KBM-7 (cell line): ENCODE measurements around the gene LYPD3.
"Not testable (repeated sequence)": the region's sequence is repeated elsewhere in the genome, so short reads cannot be mapped to it uniquely, and the experiment has no call there.

Experiments
- DNase-seq: peaks from one replicate; pipeline ENCODE4 v3.0.0-alpha.2; 2015
- in situ Hi-C: fragments of 300-500 bp; cut with MboI; formaldehyde crosslinking; loops from 2 replicates; pipeline ENCODE4 v1.14.3; 2020; ENCODE audit warnings: low sequenced_read_pairs, low pct_unique_long_range_greater_than_20kb, mixed read lengths

The LYPD3 gene

GRCh38 chr19:43465468-43466120, at the start of gene LYPD3:
Gene LYPD3, minus strand, starts transcription at chr19:43465608. Its CDS starts 37 bp downstream, at chr19:43465571.
- in situ Hi-C loops = no loop called here
- DNase-seq = no peak

GRCh38 chr19:43512399-43512798, 47.0 kb upstream of the LYPD3 start:
- in situ Hi-C loops = loop anchor here (10.0 kb wide), 1 partner anchor 68 kb away; no protein-coding TSS in a partner anchor
- DNase-seq = not testable (repeated sequence)

DNA sequence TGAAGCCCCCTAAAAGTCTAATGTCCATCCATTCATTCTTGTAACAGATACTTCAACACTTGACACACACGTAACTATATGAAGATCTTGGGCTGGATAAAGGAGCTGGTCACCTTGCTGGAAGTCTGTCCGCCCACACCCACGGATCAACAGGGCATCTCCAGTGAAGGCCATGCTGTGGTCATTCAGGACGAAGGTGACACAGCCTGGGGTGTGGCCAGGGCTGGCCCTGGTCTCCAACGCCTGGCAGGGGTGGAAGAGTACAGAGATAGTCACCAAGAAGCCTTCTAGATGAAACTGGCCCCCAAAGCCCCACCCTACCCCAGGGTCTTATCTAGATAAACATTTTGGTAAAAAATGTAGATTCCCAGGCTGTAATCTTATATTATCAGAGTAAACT, 45.9 kb upstream of the LYPD3 start:
- in situ Hi-C loops = loop anchor here (10.0 kb wide), 1 partner anchor 67 kb away; no protein-coding TSS in a partner anchor

GRCh38 chr19:43510713-43511112, 45.3 kb upstream of the LYPD3 start:
- in situ Hi-C loops = loop anchor here (10.0 kb wide), 1 partner anchor 66 kb away; no protein-coding TSS in a partner anchor
- DNase-seq = no peak

More for the DNA sequence above, 45.9 kb upstream of the LYPD3 start:
- DNase-seq = no peak

GRCh38 chr19:43507880-43508279, 42.5 kb upstream of the LYPD3 start:
- in situ Hi-C loops = no loop called here
- no peak for DNase-seq

DNA sequence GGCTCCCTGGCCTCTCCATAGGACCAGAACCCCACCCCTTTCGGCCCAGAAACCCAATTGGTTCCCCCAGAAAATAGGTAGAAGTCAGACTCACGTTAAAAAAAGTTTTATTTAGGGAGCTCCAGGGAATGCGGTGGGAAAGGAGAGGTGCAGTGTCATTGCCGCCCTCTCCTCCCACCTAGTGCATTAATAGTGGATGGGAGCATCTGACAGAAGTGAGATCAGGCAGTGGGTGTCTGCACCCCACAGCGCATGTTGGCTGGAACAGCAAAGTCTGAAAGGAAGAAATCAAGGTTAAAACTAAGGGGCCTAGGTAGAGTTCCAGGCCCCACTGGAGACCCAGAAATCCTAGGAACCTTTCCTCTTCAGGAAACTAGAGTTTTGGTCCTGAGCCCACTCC, 41.2 kb upstream of the LYPD3 start:
- in situ Hi-C loops = no loop called here
- DNase-seq = no peak

GRCh38 chr19:43505941-43506340, 40.5 kb upstream of the LYPD3 start:
- no peak for DNase-seq
- in situ Hi-C loops = no loop called here

- no peak for DNase-seq
- in situ Hi-C loops = no loop called here
These were observed 39.7 kb upstream of the LYPD3 start for GRCh38 chr19:43505186-43505456.

GRCh38 chr19:43504426-43505185, 39.2 kb upstream of the LYPD3 start, which contains the start of gene PHLDB3:
Gene PHLDB3, minus strand, starts transcription at chr19:43504746. Its CDS starts 628 bp downstream, at chr19:43504118.
- DNase-seq = no peak
- in situ Hi-C loops = no loop called here

GRCh38 chr19:43503501-43504425, 38.4 kb upstream of the LYPD3 start:
- in situ Hi-C loops = no loop called here
- DNase-seq = peak; percentile 92

GRCh38 chr19:43502419-43502976, 37.1 kb upstream of the LYPD3 start:
- in situ Hi-C loops = no loop called here
- no peak for DNase-seq

GRCh38 chr19:43501661-43502418, 36.4 kb upstream of the LYPD3 start:
- in situ Hi-C loops = no loop called here
- DNase-seq = no peak

DNA sequence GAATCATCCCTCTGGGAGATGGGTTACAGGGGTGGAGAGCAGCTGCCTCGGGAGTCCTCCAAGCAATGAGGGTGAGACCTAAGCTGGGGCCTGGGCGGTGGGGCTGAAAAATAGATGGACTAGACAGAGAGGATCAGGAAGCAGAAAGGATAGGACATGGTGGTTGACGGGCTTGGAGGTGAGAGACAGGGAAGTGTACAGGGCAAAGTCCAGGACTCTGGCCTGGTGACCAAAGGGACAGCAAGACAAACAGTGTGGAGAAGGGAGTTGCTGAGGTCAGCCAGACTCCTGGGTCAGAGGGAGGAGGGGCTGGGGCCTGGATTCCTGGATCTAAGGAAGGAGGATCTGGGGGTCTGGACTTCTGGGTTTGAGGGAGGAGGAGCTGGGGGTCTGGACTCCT, 33.6 kb upstream of the LYPD3 start:
- DNase-seq = no peak
- in situ Hi-C loops = no loop called here

DNA sequence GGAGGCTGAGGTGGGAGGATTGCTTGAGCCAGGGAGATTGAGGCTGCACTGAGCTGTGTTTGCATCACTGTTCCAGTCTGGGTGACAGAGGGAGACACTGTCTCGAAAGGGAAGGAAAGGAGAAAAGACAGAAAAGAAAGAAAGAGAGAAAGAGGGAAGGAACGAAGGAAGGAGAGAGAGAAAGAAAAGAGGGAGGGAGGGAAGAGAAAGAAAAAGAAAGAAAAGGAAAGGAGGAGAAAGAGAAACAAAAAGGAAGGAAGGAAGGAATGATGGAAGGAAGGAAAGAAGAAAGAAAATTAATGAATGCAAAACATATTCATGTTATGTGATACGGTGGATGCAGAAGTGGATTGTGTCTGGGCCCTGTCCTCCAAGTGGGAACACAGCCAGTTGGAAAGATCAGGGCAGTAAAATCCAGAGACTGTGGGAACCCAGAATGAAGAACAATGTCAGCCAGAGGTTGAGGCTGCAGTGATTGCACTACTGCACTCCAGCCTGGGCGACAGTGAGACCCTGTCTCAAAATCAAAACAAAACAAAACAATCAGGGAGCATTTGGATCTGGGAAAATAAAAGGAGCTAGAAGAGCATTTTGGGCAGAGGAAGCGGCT, 32.9 kb upstream of the LYPD3 start:
- no peak for DNase-seq
- in situ Hi-C loops = no loop called here

GRCh38 chr19:43496960-43497359, 31.6 kb upstream of the LYPD3 start:
- no peak for DNase-seq
- in situ Hi-C loops = no loop called here

DNA sequence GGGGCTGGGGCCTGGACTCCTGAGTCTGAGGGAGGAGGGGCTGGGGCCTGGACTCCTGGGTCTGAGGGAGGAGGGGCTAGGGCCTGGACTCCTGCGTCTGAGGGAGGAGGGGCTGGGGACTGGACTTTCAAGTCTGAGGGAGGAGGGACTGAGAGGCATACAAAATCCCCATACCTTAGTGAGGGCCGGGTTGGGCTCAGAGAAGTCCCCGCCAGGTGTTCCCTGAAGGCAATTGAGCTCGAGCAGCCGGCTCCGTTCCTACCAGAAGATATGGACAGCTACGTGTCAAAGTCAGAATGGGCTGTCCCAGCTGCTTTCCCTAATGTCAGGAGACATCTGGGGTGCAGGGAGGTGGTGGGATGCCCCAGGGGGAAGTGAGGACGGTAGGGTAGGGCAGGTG, 29.7 kb upstream of the LYPD3 start:
- no peak for DNase-seq
- in situ Hi-C loops = no loop called here

GRCh38 chr19:43490759-43491158, 25.4 kb upstream of the LYPD3 start:
- DNase-seq = no peak
- in situ Hi-C loops = no loop called here

- DNase-seq = no peak
- in situ Hi-C loops = no loop called here
These were observed 24.7 kb upstream of the LYPD3 start for GRCh38 chr19:43489979-43490599.
